ENCODE data around the gene ARVCF.

Gene ARVCF

GRCh38 chr22:19971276-19972124, 45.1 kb downstream of the ARVCF start:
- no peak for DNase-seq

- DNase-seq: no peak
Observed at GRCh38 chr22:19970479-19971275, 45.9 kb downstream of the ARVCF start.

- no peak for DNase-seq
Observed at GRCh38 chr22:19970031-19970478, 46.6 kb downstream of the ARVCF start.

- no peak for DNase-seq
Observed at GRCh38 chr22:19969141-19969928, 47.3 kb downstream of the ARVCF start.

GRCh38 chr22:19968450-19968891, 48.2 kb downstream of the ARVCF start:
- no peak for DNase-seq

- DNase-seq: no peak
Observed at GRCh38 chr22:19967850-19968449, 48.7 kb downstream of the ARVCF start.

GRCh38 chr22:19966908-19967750, 49.5 kb downstream of the ARVCF start:
- DNase-seq: no peak

GRCh38 chr22:19965771-19966709, 50.6 kb downstream of the ARVCF start:
- DNase-seq: no peak

GRCh38 chr22:19964701-19965386, 51.8 kb downstream of the ARVCF start:
- no peak for DNase-seq

GRCh38 chr22:19963863-19964642, 52.6 kb downstream of the ARVCF start:
- DNase-seq: no peak

- no peak for DNase-seq
Observed at GRCh38 chr22:19962909-19963806, 53.5 kb downstream of the ARVCF start.

- no peak for DNase-seq
Observed at GRCh38 chr22:19962246-19962908, 54.2 kb downstream of the ARVCF start.

GRCh38 chr22:19961868-19962245, 54.8 kb downstream of the ARVCF start:
- no peak for DNase-seq

- no peak for DNase-seq
Observed at GRCh38 chr22:19961201-19961580, 55.4 kb downstream of the ARVCF start.

- DNase-seq: no peak
Observed at GRCh38 chr22:19960491-19961200, 56.0 kb downstream of the ARVCF start.

GRCh38 chr22:19959587-19960490, 56.8 kb downstream of the ARVCF start:
- DNase-seq: no peak
